Measurements from ENCODE around the gene TRIM27. TPM values are rescaled to one million over a fixed set of nuclear protein-coding genes. Genes with fewer than 3 reads are reported as not detected.

Gene TRIM27
- total RNA-seq, 2 donors from 2014 or later, result 61.9 to 86.2 TPM

GRCh38 chr6:28922821-28923317, 916 bp downstream of the TRIM27 start:
- Histone ChIP-seq H3K4me1 (ENCODE audit: control insufficient read depth in 1 of 2, low read depth in 2 of 2) (peaks cover 5 to 26% of the 10 kb centered on the region in 2 donors), H3K36me3 (peaks cover 19% of the 10 kb centered on the region), H3K27ac (peak overlapping the region; percentile 97 to 98), H3K27me3 (replicated peaks; ENCODE audit: insufficient read depth) (no peaks in the 10 kb centered on the region), H3K9me3 (no peaks in the 10 kb centered on the region), H3K4me3 (peak overlapping the region; percentile 98)
- no peak for DNase-seq (ENCODE audit: low spot score)
- ATAC-seq (ENCODE audit: insufficient number of reproducible peaks, low FRiP score, low read depth), result peak; percentile 13
- TF ChIP-seq CTCF (IDR thresholded peaks at IDR 0.05), result peak; percentile 4

GRCh38 chr6:28922004-28922820, 1.6 kb downstream of the TRIM27 start:
- Histone ChIP-seq H3K4me1 (ENCODE audit: control insufficient read depth in 1 of 2, low read depth in 2 of 2) (peaks cover 5 to 26% of the 10 kb centered on the region in 2 donors), H3K27me3 (replicated peaks; ENCODE audit: insufficient read depth) (no peaks in the 10 kb centered on the region), H3K36me3 (peaks cover 25% of the 10 kb centered on the region), H3K27ac (peak overlapping the region; percentile 97 to 98), H3K9me3 (no peaks in the 10 kb centered on the region), H3K4me3 (peak overlapping the region; percentile 98)
- peak; percentile 30 for ATAC-seq (ENCODE audit: insufficient number of reproducible peaks, low FRiP score, low read depth)
- no peak for TF ChIP-seq CTCF (IDR thresholded peaks at IDR 0.05)
- DNase-seq (ENCODE audit: low spot score), result no peak

GRCh38 chr6:28920281-28920680, 3.5 kb downstream of the TRIM27 start:
- Histone ChIP-seq H3K4me1 (ENCODE audit: control insufficient read depth in 1 of 2, low read depth in 2 of 2) (peaks cover 5 to 26% of the 10 kb centered on the region in 2 donors), H3K36me3 (peaks cover 41% of the 10 kb centered on the region), H3K4me3 (no peak overlapping the region), H3K9me3 (no peaks in the 10 kb centered on the region), H3K27me3 (replicated peaks; ENCODE audit: insufficient read depth) (no peaks in the 10 kb centered on the region), H3K27ac (no peak overlapping the region)
- TF ChIP-seq CTCF (IDR thresholded peaks at IDR 0.05), result no peak
- DNase-seq (ENCODE audit: low spot score), result no peak
- ATAC-seq (ENCODE audit: insufficient number of reproducible peaks, low FRiP score, low read depth), result no peak

GRCh38 chr6:28914941-28915340, 8.8 kb downstream of the TRIM27 start:
- Histone ChIP-seq H3K9me3 (no peaks in the 10 kb centered on the region), H3K36me3 (peaks cover 56% of the 10 kb centered on the region), H3K4me1 (ENCODE audit: control insufficient read depth in 1 of 2, low read depth in 2 of 2) (no peaks in the 10 kb centered on the region), H3K27ac (no peak overlapping the region), H3K4me3 (no peak overlapping the region), H3K27me3 (replicated peaks; ENCODE audit: insufficient read depth) (no peaks in the 10 kb centered on the region)
- DNase-seq (ENCODE audit: low spot score) (no peak), ATAC-seq (ENCODE audit: insufficient number of reproducible peaks, low FRiP score, low read depth) (no peak)
- no peak for TF ChIP-seq CTCF (IDR thresholded peaks at IDR 0.05)

- no peak for TF ChIP-seq CTCF (IDR thresholded peaks at IDR 0.05)
- ATAC-seq (ENCODE audit: insufficient number of reproducible peaks, low FRiP score, low read depth), result no peak
- Histone ChIP-seq H3K4me1 (ENCODE audit: control insufficient read depth in 1 of 2, low read depth in 2 of 2) (peaks cover 0 to 12% of the 10 kb centered on the region in 2 donors), H3K36me3 (peaks cover 28% of the 10 kb centered on the region), H3K27me3 (replicated peaks; ENCODE audit: insufficient read depth) (no peaks in the 10 kb centered on the region), H3K27ac (no peak overlapping the region), H3K4me3 (no peak overlapping the region), H3K9me3 (no peaks in the 10 kb centered on the region)
- no peak for DNase-seq (ENCODE audit: low spot score)
Measured at GRCh38 chr6:28910901-28911690, 12.7 kb downstream of the TRIM27 start.

Data from thoracic aorta (tissue), 2 donors.